HEK293 (cell line): ENCODE measurements around the gene LYSMD2.
A peak's percentile ranks its signal among the peaks of the same experiment; 100 is the strongest.

Source experiments
- CTCF ChIA-PET: fragments of 350-600 bp; formaldehyde crosslinking; extraction: SDS; loops from one replicate; lab custom pipeline; 2021; ENCODE audit warnings: antibody characterized with exemption; lab: Yijun Ruan, JAX
- POLR2A ChIA-PET: fragments of 300-600 bp; formaldehyde crosslinking; extraction: SDS; loops from one replicate; lab custom pipeline; 2020; ENCODE audit warnings: antibody characterized with exemption, inconsistent platforms; lab: Yijun Ruan, JAX
- H3K27ac ChIP-seq: fragments of 200-500 bp; sonication (Bioruptor generic); 2 replicates; pipeline ENCODE4 v1.5.1; 2014; ENCODE audit warnings: low read depth, low read length, control low read depth, inconsistent platforms; ENCODE audit errors: extremely low read depth
- H3K36me3 ChIP-seq, 2 experiments: fragments of 200-500 bp in 1 of 2; sonication (Bioruptor generic) in 1 of 2; 1 replicate in 1 of 2; 2 replicates in 1 of 2; pipeline ENCODE4 v1.5.1; 2014 to 2017; ENCODE audit warnings: inconsistent platforms in 2 of 2, low read length in 2 of 2; ENCODE audit not compliant: control insufficient read depth in 2 of 2, insufficient read depth in 1 of 2
- H3K4me1 ChIP-seq: fragments of 200-500 bp; sonication (Bioruptor generic); 2 replicates; pipeline ENCODE4 v1.5.1; 2014; ENCODE audit warnings: mild to moderate bottlenecking, low read length, inconsistent platforms; ENCODE audit not compliant: control insufficient read depth, insufficient read depth
- H3K4me3 ChIP-seq: 2 replicates; pipeline ENCODE4 v1.5.1; 2011; ENCODE audit warnings: low read depth, mild to moderate bottlenecking, control low read depth, low read length, moderate library complexity
- H3K9me3 ChIP-seq: fragments of 200-500 bp; sonication (Bioruptor generic); 2 replicates; pipeline ENCODE4 v1.5.1; 2014; ENCODE audit warnings: low read depth, low read length, inconsistent platforms; ENCODE audit not compliant: control insufficient read depth, insufficient read depth
- ELK4 ChIP-seq: IDR thresholded peaks from 2 replicates; pipeline ENCODE4 v1.6.1; 2011; ENCODE audit warnings: mild to moderate bottlenecking, low read depth, low read length, borderline replicate concordance
- GLI2 ChIP-seq: fragments of 450-650 bp; formaldehyde crosslinking; IDR thresholded peaks from 2 replicates; pipeline ENCODE4; 2017; ENCODE audit warnings: missing biosample characterization, missing genetic modification characterization, low read depth, borderline replicate concordance
- GLIS2 ChIP-seq: fragments of 450-650 bp; formaldehyde crosslinking; IDR thresholded peaks from 2 replicates; pipeline ENCODE4 v1.5.1; 2016; ENCODE audit warnings: missing biosample characterization, missing genetic modification characterization
- INSM2 ChIP-seq: fragments of 450-650 bp; formaldehyde crosslinking; IDR thresholded peaks from 2 replicates; pipeline ENCODE4 v1.5.1; 2016; ENCODE audit warnings: missing biosample characterization, missing genetic modification characterization
- MYNN ChIP-seq: fragments of 450-650 bp; formaldehyde crosslinking; IDR thresholded peaks from 2 replicates; pipeline ENCODE4 v1.5.1; 2016; ENCODE audit warnings: missing biosample characterization, missing genetic modification characterization, borderline replicate concordance
- PRDM1 ChIP-seq: fragments of 450-650 bp; formaldehyde crosslinking; IDR thresholded peaks from 2 replicates; pipeline ENCODE4; 2016; ENCODE audit warnings: missing biosample characterization, missing genetic modification characterization
- SCRT1 ChIP-seq: fragments of 450-650 bp; formaldehyde crosslinking; IDR thresholded peaks from 2 replicates; pipeline ENCODE4 v1.5.1; 2016; ENCODE audit warnings: missing biosample characterization, missing genetic modification characterization, borderline replicate concordance
- SP3 ChIP-seq: fragments of 450-650 bp; formaldehyde crosslinking; IDR thresholded peaks from 2 replicates; pipeline ENCODE4 v1.5.1; 2016; ENCODE audit warnings: missing biosample characterization, missing genetic modification characterization
- SP7 ChIP-seq: fragments of 450-650 bp; formaldehyde crosslinking; IDR thresholded peaks from 2 replicates; pipeline ENCODE4 v1.5.1; 2016; ENCODE audit warnings: missing biosample characterization, missing genetic modification characterization
- ZBTB17 ChIP-seq: fragments of 450-650 bp; formaldehyde crosslinking; IDR thresholded peaks from 2 replicates; pipeline ENCODE4 v1.5.1; 2016; ENCODE audit warnings: missing biosample characterization, missing genetic modification characterization
- ZBTB20 ChIP-seq: fragments of 450-650 bp; formaldehyde crosslinking; IDR thresholded peaks from 2 replicates; pipeline ENCODE4 v1.5.1; 2016; ENCODE audit warnings: missing biosample characterization, missing genetic modification characterization
- ZFHX2 ChIP-seq: fragments of 450-650 bp; formaldehyde crosslinking; conservative IDR thresholded peaks from 2 replicates; pipeline ENCODE4 v1.5.1; 2016; ENCODE audit warnings: missing biosample characterization, missing genetic modification characterization
- ZFP69B ChIP-seq: fragments of 450-650 bp; formaldehyde crosslinking; IDR thresholded peaks from 2 replicates; pipeline ENCODE4 v1.5.1; 2016; ENCODE audit warnings: missing biosample characterization, missing genetic modification characterization
- ZIC2 ChIP-seq: fragments of 450-650 bp; formaldehyde crosslinking; IDR thresholded peaks from 2 replicates; pipeline ENCODE4 v1.5.1; 2016; ENCODE audit warnings: missing biosample characterization, missing genetic modification characterization
- ZNF138 ChIP-seq: fragments of 450-650 bp; formaldehyde crosslinking; IDR thresholded peaks from 2 replicates; pipeline ENCODE4 v1.5.1; 2016; ENCODE audit warnings: missing biosample characterization, missing genetic modification characterization, borderline replicate concordance
- ZNF266 ChIP-seq: fragments of 450-650 bp; formaldehyde crosslinking; IDR thresholded peaks from 2 replicates; pipeline ENCODE4 v1.5.1; 2016; ENCODE audit warnings: missing biosample characterization, missing genetic modification characterization, low read depth
- ZNF302 ChIP-seq: fragments of 450-650 bp; formaldehyde crosslinking; IDR thresholded peaks from 2 replicates; pipeline ENCODE4 v1.5.1; 2016; ENCODE audit warnings: missing biosample characterization, missing genetic modification characterization, low read depth
- ZNF354C ChIP-seq: fragments of 450-650 bp; formaldehyde crosslinking; IDR thresholded peaks from 2 replicates; pipeline ENCODE4 v1.5.1; 2016; ENCODE audit warnings: missing biosample characterization, missing genetic modification characterization, low read depth, borderline replicate concordance
- ZNF37A ChIP-seq: fragments of 450-650 bp; IDR thresholded peaks from 2 replicates; pipeline ENCODE4 v1.5.1; 2018; ENCODE audit warnings: missing biosample characterization, missing genetic modification characterization
- ZNF391 ChIP-seq: fragments of 450-650 bp; formaldehyde crosslinking; IDR thresholded peaks from 2 replicates; pipeline ENCODE4 v1.5.1; 2016; ENCODE audit warnings: low read depth, missing biosample characterization, missing genetic modification characterization, borderline replicate concordance
- ZNF404 ChIP-seq: fragments of 450-650 bp; formaldehyde crosslinking; IDR thresholded peaks from 2 replicates; pipeline ENCODE4 v1.5.1; 2017; ENCODE audit warnings: missing biosample characterization, missing genetic modification characterization
- ZNF549 ChIP-seq: fragments of 450-650 bp; IDR thresholded peaks from 2 replicates; pipeline ENCODE4 v1.5.1; 2018; ENCODE audit warnings: missing biosample characterization, missing genetic modification characterization, mild to moderate bottlenecking, inconsistent platforms, moderate library complexity
- ZNF571 ChIP-seq: fragments of 450-650 bp; formaldehyde crosslinking; IDR thresholded peaks from 2 replicates; pipeline ENCODE4 v1.5.0; 2017; ENCODE audit warnings: missing biosample characterization, missing genetic modification characterization
- ZNF585B ChIP-seq: fragments of 450-650 bp; formaldehyde crosslinking; IDR thresholded peaks from 2 replicates; pipeline ENCODE4 v1.5.1; 2016; ENCODE audit warnings: missing biosample characterization, missing genetic modification characterization
- ZNF621 ChIP-seq: fragments of 450-650 bp; formaldehyde crosslinking; IDR thresholded peaks from 2 replicates; pipeline ENCODE4 v1.5.1; 2017; ENCODE audit warnings: missing biosample characterization, missing genetic modification characterization
- ZNF707 ChIP-seq: fragments of 450-650 bp; formaldehyde crosslinking; IDR thresholded peaks from 2 replicates; pipeline ENCODE4 v1.5.1; 2016; ENCODE audit warnings: missing biosample characterization, missing genetic modification characterization
- ZNF791 ChIP-seq: fragments of 450-650 bp; formaldehyde crosslinking; IDR thresholded peaks from 2 replicates; pipeline ENCODE4 v1.5.1; 2016; ENCODE audit warnings: missing biosample characterization, missing genetic modification characterization
- ZXDB ChIP-seq: fragments of 450-650 bp; formaldehyde crosslinking; IDR thresholded peaks from 2 replicates; pipeline ENCODE4 v1.5.1; 2016; ENCODE audit warnings: missing biosample characterization, missing genetic modification characterization
- TF ChIP-seq, protein P1 (sequence below): fragments of 450-650 bp; formaldehyde crosslinking; IDR thresholded peaks from 2 replicates; pipeline ENCODE4 v1.5.1; 2016; ENCODE audit warnings: missing biosample characterization, missing genetic modification characterization
- TF ChIP-seq, protein P2 (sequence below): fragments of 450-650 bp; formaldehyde crosslinking; IDR thresholded peaks from 2 replicates; pipeline ENCODE4 v1.5.1; 2017; ENCODE audit warnings: missing biosample characterization, missing genetic modification characterization

The LYSMD2 gene

DNA sequence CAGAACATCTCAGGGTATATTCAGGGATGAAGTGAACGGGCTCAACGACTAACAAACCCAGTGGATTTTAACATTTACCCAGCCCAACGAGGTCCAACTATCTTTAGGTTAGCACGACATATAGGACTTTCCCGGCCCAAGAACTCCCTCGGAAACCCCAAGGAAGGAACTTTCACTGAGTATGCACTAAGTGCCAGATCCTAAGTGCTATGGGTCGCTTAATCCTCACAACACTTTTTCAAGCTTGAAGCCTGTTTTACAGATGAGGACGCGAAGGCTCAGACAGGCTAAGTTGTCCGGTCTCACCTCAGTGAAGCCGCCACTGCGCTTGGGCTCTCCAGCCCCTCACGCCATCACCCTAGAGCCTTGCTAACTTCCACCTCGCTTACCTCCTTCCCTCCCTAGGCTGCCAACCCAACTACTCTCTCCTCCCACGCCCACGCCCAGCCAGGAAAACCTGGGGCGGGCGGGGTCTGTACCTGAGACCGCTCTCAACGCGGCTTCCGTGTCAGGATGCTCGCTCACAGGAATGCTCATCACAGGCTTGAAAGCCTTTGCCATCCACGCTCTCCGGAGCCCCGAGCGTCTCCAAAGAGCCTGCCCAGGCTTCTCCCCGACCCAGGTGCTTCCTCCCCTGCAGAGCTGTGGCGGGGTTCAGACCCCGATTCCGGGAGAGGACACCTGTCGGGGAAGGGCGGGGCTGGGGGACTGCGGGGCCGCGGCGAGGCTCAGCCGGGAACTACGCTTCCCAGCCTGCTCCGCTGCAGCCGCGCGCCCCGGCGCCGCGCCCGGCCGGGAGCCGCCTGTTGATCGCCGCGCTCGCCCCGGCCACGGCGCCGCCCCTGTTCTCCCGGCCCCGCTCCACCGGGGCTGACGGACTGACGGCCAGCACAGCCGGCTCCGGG is 13.6 kb upstream of the LYSMD2 start, which contains the start of gene TMOD2:
TMOD2 (plus strand) TSS at position 806 of the 905 bp plus-strand sequence. CDS start 14,845 bp downstream, outside the sequence.
- Histone ChIP-seq H3K4me3 (peak within 1 kb of the TSS; percentile 66), H3K27ac (no peak within 1 kb of the TSS; the same call in 1 of the 2 replicates), H3K9me3 (no peaks in the 10 kb centered on the region), H3K36me3 (no peaks in the 10 kb centered on the region), H3K4me1 (0 out of 2 replicates have a peak, but pooled peaks cover 2% of the 10 kb centered on the region)
- ChIA-PET POLR2A (interaction anchor here (0.6 kb wide), 1 partner anchor 12 kb away, joined by 3 read pairs; no protein-coding TSS in a partner anchor), CTCF (interaction anchor here (0.6 kb wide), 1 partner anchor 12 kb away, joined by 3 read pairs; no protein-coding TSS in a partner anchor)
- peak; percentile 28; the same call in 1 of the 2 replicates for TF ChIP-seq ZBTB20
- TF ChIP-seq SCRT1 (tag by site-specific recombination), result 0 out of 2 replicates have a peak, but pooled peaks have one; percentile 31
- peak; percentile 70 for TF ChIP-seq ZBTB17 (tag by site-specific recombination)
- TF ChIP-seq ZNF707, result no peak
- no peak for TF ChIP-seq ZNF791
- no peak for TF ChIP-seq ZNF138 (tag by site-specific recombination)
- TF ChIP-seq ZNF37A (tag by site-specific recombination), result no peak
- TF ChIP-seq ZNF391 (tag by site-specific recombination), result no peak
- TF ChIP-seq ZXDB (tag by site-specific recombination), result no peak
- TF ChIP-seq ELK4, result no peak
- no peak for TF ChIP-seq INSM2
- no peak for TF ChIP-seq ZNF266
- 0 out of 2 replicates have a peak, but pooled peaks have one; percentile 20 for TF ChIP-seq ZFHX2
- TF ChIP-seq, protein P1, sequence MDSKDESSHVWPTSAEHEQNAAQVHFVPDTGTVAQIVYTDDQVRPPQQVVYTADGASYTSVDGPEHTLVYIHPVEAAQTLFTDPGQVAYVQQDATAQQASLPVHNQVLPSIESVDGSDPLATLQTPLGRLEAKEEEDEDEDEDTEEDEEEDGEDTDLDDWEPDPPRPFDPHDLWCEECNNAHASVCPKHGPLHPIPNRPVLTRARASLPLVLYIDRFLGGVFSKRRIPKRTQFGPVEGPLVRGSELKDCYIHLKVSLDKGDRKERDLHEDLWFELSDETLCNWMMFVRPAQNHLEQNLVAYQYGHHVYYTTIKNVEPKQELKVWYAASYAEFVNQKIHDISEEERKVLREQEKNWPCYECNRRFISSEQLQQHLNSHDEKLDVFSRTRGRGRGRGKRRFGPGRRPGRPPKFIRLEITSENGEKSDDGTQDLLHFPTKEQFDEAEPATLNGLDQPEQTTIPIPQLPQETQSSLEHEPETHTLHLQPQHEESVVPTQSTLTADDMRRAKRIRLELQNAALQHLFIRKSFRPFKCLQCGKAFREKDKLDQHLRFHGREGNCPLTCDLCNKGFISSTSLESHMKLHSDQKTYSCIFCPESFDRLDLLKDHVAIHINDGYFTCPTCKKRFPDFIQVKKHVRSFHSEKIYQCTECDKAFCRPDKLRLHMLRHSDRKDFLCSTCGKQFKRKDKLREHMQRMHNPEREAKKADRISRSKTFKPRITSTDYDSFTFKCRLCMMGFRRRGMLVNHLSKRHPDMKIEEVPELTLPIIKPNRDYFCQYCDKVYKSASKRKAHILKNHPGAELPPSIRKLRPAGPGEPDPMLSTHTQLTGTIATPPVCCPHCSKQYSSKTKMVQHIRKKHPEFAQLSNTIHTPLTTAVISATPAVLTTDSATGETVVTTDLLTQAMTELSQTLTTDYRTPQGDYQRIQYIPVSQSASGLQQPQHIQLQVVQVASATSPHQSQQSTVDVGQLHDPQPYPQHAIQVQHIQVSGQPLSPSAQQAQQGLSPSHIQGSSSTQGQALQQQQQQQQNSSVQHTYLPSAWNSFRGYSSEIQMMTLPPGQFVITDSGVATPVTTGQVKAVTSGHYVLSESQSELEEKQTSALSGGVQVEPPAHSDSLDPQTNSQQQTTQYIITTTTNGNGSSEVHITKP (tag by site-specific recombination), result no peak
- no peak for TF ChIP-seq ZNF585B
- no peak for TF ChIP-seq ZNF621 (tag by site-specific recombination)
- no peak for TF ChIP-seq ZNF571 (tag by site-specific recombination)
- TF ChIP-seq GLIS2, result no peak
- no peak for TF ChIP-seq ZNF302 (tag by site-specific recombination)
- no peak for TF ChIP-seq GLI2 (tag by site-specific recombination)
- TF ChIP-seq, protein P2, sequence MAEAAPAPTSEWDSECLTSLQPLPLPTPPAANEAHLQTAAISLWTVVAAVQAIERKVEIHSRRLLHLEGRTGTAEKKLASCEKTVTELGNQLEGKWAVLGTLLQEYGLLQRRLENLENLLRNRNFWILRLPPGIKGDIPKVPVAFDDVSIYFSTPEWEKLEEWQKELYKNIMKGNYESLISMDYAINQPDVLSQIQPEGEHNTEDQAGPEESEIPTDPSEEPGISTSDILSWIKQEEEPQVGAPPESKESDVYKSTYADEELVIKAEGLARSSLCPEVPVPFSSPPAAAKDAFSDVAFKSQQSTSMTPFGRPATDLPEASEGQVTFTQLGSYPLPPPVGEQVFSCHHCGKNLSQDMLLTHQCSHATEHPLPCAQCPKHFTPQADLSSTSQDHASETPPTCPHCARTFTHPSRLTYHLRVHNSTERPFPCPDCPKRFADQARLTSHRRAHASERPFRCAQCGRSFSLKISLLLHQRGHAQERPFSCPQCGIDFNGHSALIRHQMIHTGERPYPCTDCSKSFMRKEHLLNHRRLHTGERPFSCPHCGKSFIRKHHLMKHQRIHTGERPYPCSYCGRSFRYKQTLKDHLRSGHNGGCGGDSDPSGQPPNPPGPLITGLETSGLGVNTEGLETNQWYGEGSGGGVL (tag by site-specific recombination), result no peak
- no peak for TF ChIP-seq PRDM1
- no peak for TF ChIP-seq SP7 (tag by site-specific recombination)
- TF ChIP-seq ZNF354C (tag by site-specific recombination), result no peak
- peak; percentile 80 for TF ChIP-seq SP3
- TF ChIP-seq ZIC2, result no peak
- no peak for TF ChIP-seq ZNF549 (tag by site-specific recombination)
- no peak for TF ChIP-seq ZFP69B
- no peak for TF ChIP-seq MYNN (tag by site-specific recombination)
- TF ChIP-seq ZNF404, result no peak
